ENCODE results near the gene CRTAC1.

CRTAC1 gene

DNA sequence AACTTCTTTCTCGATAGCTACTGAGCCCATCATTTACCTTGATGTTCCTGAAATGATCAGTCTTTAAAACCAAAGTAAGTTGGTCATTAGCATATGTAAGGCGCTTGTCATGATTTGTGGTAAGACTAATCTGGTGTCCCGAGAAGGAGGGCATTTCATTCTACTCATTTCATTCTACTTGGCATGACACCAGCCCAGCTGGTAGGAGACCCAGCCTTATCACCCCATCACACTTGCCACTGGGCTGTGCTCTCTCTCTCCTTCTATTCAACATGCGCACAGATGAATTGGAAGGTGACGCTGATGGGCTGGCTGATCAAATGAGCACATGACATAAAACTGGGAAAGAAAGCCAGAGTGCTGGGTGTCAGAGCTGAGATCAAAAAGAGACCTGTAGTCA lies 65.7 kb downstream of the CRTAC1 start:
- no peak for DNase-seq

DNA sequence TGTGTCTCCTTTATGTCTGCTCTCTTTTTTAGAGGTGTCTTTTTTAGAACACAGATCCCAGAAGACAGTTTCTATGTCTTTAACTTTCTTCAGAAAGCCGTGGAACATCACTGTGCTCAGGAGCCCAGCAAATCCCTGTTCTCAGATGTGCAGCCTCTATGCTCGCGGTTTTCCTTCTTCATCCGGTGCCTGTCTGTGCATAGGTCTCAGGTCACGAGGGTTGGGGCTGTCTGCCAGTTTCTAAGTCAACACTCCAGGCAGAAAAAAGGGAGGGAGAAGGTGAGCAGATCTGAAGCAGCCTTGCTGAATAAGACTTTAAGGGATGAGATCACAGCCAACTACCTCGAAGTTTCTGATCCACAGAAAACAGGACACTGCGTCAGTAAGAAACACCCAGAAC lies 68.5 kb downstream of the CRTAC1 start:
- no peak for DNase-seq

DNA sequence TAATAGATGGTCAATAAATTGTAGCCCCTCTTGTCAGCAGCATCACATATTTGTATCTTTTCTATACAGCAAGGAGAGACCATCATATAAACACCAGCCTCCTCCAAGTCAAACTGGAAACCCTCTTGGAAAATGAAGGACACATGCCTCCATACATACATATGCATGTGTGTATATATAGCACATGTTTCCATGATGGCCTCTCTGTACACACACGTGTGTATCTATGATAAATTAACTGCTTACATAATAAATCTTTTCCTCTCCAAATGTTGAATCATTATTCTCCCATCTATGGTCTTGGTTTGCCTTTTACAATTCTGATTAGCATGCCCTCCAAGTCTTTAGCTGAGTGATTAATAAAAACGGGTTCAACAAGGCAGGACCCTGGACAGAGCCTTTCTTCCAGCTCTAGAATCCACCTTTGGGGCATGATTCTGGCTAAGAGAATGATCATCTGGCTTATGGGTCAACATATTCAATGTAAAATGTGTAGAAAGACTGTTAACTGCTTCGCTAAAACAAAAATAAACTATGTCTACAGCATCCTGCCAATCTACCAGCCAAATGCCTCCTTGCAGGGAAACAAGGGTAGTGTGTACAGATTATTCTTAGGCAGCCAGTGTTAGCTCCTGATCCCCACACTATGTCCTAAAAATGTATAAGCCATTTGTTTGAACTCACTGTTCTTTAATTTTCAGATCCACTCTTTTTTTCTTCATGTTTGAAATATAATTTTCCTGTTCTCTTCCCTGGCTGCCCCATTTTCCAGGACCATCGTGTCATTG lies 70.0 kb downstream of the CRTAC1 start:
- no peak for DNase-seq

DNA sequence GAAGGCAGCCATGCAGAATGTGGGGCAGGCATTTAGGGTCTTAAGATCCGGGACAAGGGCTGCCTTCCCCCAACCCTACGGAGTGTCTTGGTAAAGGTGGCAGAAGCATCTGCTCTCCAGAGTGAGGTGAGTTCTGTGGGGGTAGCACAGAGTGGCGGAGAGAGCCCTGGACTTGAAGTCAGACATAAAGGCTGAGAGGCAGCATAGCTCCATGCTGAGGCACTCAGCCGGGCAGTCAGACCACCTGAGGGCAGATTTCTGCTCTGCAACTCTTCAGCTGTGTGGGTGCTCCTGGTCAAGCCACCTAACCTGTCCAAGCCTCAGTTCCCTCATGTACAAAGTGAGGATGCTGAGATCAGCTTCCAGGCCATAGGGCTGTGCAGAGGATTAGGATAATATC lies 81.0 kb downstream of the CRTAC1 start:
- DNase-seq, result no peak

DNA sequence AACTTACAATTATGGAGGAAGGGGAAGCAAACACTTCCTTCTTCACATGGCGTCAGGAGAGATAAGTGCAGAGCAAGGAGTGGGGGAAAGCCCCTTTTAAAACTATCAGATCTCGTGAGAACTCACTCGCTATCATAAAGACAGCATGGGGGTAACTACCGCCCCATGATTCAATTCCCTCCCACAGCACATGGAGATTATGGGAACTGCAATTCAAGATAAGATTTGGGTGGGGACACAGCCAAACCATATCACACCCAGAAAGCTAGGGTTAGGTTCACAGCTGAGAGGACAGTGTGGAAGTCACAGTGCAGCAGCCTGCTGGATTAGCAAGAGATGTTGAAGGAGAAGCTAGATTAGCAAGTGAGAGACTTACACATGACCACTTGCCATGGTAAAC lies 81.6 kb downstream of the CRTAC1 start:
- no peak for DNase-seq

DNA sequence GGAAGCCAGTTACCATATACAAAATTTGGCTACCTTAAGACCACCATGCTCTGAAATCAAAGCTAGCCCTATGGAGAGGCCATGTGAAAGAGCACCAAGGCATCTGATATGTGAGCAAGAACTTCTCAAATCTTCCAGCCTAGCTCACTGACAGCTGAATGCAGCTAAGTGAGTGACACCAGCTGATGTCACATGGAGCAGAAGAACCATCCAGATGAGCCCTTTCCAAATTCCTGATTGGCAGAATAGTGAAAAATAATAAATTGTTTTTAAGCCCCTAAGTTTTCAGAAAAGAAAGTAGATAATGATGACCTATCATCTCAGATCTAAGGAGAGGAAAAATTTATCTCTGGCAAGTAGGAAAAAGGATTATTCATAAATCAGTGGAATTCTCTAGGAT lies 85.6 kb downstream of the CRTAC1 start:
- DNase-seq, result no peak

- no peak for DNase-seq
Observed at GRCh38 chr10:97943294-97943693, 87.1 kb downstream of the CRTAC1 start.

DNA sequence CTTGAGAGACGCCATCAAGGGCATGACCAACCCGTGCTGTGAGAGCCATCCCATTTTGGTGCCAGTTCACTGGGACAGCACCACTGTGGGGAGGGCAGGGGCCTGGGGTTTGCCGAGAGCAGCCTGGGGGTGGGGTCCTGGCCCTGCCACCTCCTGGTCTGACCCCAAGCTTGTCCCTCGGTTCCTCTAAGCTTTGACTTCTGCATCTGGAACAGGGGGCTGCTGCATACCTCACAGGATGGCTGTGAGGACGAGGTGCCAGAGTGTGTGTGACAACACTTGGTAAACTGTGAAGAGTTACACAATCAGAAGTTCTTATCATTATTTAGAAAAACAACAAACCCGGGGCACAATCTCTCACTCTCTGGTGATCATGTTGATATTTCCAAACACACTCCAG lies 89.9 kb downstream of the CRTAC1 start:
- no peak for DNase-seq

- no peak for DNase-seq
Observed at GRCh38 chr10:97939446-97939990, 90.9 kb downstream of the CRTAC1 start.

GRCh38 chr10:97937928-97938327 lies 92.5 kb downstream of the CRTAC1 start:
- no peak for DNase-seq

- DNase-seq, result no peak
Observed at GRCh38 chr10:97937054-97937453, 93.4 kb downstream of the CRTAC1 start.

- no peak for DNase-seq
Observed at GRCh38 chr10:97936126-97936525, 94.3 kb downstream of the CRTAC1 start.

DNA sequence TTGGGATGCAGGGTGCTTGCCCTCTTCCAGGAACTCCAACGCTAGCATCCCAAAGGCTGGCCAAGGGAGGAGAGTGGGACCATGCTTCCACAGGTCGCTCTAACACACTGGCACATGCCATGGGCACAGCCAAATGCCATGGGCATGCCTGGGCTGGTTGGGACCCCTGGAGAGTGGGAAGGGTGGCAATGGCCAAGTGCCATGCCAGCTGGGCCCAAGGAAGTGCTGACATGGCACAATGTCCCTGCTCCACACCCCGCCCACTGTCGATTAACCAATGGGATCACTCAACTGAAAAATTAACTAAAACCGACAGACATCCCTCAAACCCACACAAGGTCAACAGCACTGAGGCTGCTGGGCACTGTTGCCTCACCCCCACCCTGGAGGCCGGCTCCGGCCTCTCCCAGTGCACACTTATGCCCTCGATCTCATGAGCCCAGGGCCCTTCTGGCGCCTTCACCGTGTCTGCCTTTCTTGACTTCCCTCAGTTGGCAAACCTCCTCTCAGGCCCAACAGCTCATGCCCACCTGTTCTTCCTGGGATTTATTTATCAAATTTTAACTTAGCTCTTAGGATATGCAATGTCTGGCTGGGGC lies 97.4 kb downstream of the CRTAC1 start:
- DNase-seq, result no peak

- DNase-seq, result no peak
Observed at GRCh38 chr10:97931041-97931440, 99.4 kb downstream of the CRTAC1 start.

DNA sequence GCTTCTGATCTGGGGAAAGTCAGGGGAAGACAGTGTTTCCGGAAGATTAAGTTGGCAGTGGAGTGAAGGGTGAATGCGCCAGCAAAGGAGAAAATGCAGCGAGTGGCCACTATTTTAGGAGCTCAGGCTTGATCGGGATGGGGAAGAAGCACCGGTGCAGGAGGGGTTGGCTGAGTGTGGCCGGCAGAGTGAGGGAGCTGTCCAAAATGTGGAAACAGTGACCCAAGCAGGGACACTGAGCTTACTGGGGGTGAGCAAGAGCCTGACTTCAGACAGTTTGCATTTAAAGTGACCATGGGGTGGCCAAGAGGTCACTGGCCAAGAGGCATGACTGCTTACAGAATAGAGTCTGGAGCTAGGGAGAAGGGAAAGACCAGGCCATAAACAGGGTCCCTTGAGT lies 101.5 kb downstream of the CRTAC1 start:
- DNase-seq, result no peak

DNA sequence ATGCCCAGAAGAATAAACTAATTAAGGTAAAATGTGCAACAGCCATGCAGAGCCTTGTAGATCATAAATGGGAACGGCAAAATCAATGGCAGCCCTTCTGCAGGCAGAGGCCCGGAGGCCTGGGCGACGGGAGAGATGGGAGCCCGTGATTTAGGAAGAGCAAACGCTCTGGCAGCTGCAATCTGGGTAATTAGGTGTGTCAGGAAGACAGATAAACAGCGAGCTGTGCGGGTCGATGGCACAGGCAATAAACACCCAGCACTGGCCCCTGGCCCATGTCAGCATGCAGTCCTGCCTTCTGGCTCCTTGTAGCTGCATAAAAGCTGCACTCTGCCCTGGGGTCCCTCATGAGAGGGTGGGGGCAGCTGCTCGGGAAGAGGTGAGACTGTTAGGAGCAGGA lies 102.8 kb downstream of the CRTAC1 start:
- no peak for DNase-seq

DNA sequence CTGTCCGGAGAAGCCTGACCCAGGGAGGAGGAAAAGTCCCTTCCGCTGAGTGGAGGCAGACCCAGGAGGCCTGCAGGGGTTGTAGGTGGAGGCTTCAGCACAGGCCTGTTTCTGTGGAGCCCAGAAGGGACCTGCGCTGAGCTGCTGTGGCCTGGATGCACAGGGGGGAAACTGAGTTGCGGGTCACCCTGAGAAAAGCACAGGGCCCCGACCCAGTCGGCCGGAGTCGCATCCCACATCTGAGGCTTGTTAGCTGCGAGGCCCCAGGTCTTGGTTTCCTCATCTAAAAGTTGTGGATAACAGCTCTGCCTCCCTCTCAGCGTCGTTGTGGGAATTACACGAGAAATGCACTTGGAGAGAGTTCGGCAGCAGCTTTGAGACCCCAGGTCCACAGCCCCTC lies 104.4 kb downstream of the CRTAC1 start:
- DNase-seq, result no peak

DNA sequence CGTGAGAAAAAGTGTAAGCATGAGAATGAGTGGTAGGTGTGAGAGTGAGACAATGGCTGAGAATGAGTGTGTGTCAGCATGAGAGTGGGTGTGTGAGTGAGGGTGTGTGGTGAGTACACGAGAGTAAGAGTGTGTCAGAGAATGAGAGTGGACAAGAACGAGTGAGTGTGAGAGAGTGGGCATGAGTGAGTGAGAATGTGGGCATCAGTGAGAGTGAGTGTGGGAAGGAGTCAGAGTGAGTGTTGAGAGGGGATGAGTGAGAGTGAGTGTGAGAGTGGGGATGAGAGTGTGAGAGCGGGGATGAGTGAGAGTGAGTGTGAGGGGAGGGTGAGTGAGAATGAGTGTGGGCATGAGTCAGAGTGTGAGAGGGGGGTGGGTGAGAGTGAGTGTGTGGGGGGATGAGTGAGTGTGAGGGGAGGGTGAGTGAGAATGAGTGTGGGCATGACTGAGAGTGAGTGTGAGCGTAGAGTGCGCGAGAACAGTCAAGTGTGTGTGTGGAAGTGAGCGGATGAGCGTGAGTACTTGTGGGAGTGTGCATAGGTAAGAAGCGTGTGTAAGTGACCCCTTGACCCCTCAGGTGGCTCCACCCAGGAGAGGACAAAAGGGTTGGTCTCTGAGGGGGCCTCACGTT lies 105.0 kb downstream of the CRTAC1 start:
- DNase-seq, result no peak

DNA sequence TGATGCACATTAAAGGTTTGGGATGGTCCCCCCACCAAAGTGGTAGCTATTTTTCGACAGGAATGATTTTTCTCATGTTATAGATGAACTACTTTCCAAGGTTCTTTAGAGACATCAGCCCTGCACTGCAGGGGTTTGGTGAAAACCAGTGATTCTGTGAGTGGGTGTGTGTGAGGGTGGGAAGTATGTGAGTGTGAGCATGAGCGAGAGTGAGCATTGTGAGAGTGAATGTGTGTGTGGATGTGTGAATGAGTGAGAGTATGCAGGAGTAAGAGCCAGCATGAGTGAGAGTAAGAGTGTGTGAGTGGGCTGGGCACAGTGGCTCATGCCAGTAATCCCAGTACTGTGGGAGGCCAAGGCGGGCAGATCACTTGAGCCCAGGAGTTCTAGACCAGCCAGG lies 105.7 kb downstream of the CRTAC1 start:
- no peak for DNase-seq

GRCh38 chr10:97923476-97923875 lies 106.9 kb downstream of the CRTAC1 start:
- DNase-seq, result no peak

DNA sequence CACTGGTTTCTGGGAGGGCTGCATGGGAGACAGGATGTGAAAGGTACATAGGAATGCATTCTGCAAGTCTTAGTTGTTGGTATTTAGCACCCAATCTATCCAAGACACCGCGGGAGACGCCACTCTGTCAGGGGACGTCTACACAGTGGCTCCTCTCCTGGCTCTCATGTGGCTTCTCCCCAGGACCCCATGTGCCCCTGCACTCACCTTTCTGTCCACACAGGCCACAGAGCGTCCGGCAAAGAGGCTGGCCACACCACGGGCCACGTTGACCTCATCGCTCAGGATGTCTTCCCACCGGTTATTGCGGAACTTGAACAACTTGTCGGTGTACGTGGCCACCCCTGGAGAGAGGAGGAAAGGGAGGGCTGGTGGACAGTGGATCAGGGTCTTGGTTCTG lies 107.4 kb downstream of the CRTAC1 start:
- no peak for DNase-seq

DNA sequence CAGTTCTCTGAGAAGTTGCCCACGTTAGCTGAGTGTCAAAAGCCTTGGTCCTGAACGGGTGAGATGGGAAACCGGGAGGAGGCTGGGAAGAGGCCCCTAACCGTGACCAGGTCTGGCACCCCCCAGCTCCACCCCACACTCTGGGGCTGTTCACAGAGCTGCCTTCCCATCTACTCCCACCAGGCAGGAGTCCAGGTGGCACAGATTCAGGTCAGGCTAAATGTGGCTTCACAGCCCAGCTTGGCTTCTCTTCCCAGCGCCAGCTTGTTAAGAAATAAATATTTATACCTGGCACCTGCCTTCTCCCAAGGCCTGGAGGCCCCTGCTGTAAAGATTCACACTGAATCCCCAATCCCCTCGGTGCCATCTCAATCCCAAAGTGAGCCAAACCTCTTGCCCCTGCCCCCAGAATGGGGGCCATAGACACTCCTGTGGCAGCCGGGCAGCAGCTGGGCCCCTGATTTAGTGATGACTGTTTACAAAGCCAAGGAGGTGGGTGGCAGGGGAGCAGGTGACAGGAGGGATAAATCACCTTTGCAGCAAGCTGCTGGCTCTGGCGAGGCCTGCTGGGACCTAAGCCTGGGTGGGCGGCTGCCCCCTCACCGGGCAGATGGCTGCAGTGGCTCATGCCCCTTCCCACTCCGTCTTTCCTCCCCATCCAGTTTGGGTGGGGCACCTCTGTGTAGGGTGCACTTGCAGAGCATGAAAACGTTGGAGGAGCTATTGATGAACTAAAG lies 108.2 kb downstream of the CRTAC1 start:
- no peak for DNase-seq

GRCh38 chr10:97921581-97922021 lies 108.8 kb downstream of the CRTAC1 start:
- DNase-seq, result no peak
